ENCODE data around the gene VCPKMT.
A peak's percentile ranks its signal among the peaks of the same experiment; 100 is the strongest.
"Not testable (repeated sequence)": the region's sequence is repeated elsewhere in the genome, so short reads cannot be mapped to it uniquely, and the experiment has no call there.

The VCPKMT gene

DNA sequence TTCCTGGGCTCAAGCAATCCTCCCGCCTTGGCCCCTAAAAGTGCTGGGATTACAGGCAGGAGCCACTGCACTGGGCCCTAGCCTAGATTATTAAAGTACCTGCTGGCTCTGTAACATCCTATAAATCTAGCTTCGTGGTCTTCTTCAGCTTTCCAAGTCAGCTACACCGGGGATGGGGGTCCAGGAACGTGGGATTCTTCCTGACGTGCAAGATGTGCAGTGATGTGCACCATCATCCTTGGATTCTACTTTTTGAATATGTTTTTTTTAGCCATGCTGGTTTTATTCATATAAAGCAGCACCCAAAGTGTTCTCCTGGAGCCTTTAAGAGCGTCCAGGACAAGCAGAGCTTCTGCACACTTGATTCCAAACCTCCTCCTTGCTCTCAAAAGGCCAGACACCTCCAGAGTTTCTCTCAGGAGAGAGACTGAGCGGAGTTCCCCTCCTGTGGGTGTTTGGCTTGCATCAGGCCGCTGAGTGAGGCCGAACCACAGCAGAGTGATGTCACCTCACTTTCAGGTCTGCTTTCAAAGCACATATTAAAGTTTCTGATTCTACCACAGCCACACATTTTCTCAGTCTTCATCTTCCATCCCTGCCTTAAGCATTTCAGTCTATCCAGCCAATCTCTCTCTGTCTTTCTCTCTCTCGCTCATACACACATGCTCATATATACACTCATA lies 33.4 kb downstream of the VCPKMT start:
- Histone ChIP-seq H3K4me3 (ENCODE audit: low read depth in 1 of 2, low read length in 2 of 2) (no peak overlapping the region), H3K4me1 (ENCODE audit: control insufficient read depth in 1 of 2, insufficient read depth in 2 of 2, low read length in 2 of 2) (no peaks in the 10 kb centered on the region), H3K27me3 (ENCODE audit: low read depth, low read length) (no peaks in the 10 kb centered on the region), H3K36me3 (ENCODE audit: control insufficient read depth in 1 of 2, insufficient read depth in 2 of 2, low read length in 2 of 2) (no peaks in the 10 kb centered on the region), H3K9me3 (ENCODE audit: control insufficient read depth in 1 of 2, low read length in 2 of 2) (no peaks in the 10 kb centered on the region), H3K27ac (ENCODE audit: low read length) (peak overlapping the region; percentile 12)

DNA sequence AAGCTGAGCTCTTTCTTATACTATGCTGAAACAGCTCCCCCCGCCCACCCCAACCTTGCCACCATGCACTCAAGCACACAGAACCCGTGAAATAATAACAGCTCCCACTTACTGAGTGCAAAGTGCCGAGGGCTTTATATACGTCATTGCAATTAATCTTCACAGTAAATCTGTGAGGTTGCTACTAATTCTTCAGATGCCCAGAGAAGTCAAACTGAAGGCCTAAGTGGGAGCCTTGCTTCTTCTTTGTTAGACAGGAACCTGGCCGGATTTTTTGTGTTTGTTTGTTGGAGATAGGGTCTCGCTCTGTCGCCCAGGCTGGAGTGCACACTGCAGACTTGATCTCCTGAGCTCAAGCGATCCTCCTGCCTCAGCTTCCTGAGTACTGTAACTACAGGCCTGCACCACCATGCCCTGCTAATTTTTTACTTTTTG lies 34.0 kb downstream of the VCPKMT start:
- no peak overlapping the region for H3K27ac ChIP-seq (ENCODE audit: low read length)
- no peaks in the 10 kb centered on the region for H3K36me3 ChIP-seq (ENCODE audit: control insufficient read depth in 1 of 2, insufficient read depth in 2 of 2, low read length in 2 of 2)
- no peaks in the 10 kb centered on the region for H3K27me3 ChIP-seq (ENCODE audit: low read depth, low read length)
- H3K9me3 ChIP-seq (ENCODE audit: control insufficient read depth in 1 of 2, low read length in 2 of 2), result no peaks in the 10 kb centered on the region
- H3K4me3 ChIP-seq (ENCODE audit: low read depth in 1 of 2, low read length in 2 of 2), result no peak overlapping the region
- no peaks in the 10 kb centered on the region for H3K4me1 ChIP-seq (ENCODE audit: control insufficient read depth in 1 of 2, insufficient read depth in 2 of 2, low read length in 2 of 2)

DNA sequence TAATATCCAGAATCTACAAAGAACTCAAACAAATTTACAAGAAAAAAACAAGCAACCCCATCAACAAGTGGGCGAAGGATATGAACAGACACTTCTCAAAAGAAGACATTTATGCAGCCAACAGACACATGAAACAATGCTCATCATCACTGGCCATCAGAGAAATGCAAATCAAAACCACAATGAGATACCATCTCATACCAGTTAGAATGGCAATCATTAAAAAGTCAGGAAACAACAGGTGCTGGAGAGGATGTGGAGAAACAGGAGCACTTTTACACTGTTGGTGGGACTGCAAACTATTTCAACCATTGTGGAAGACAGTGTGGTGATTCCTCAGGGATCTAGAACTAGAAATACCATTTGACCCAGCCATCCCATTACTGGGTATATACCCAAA lies 37.3 kb downstream of the VCPKMT start:
- not testable (repeated sequence) for H3K27ac ChIP-seq (ENCODE audit: low read length); H3K4me1 ChIP-seq (ENCODE audit: control insufficient read depth in 1 of 2, insufficient read depth in 2 of 2, low read length in 2 of 2)

DNA sequence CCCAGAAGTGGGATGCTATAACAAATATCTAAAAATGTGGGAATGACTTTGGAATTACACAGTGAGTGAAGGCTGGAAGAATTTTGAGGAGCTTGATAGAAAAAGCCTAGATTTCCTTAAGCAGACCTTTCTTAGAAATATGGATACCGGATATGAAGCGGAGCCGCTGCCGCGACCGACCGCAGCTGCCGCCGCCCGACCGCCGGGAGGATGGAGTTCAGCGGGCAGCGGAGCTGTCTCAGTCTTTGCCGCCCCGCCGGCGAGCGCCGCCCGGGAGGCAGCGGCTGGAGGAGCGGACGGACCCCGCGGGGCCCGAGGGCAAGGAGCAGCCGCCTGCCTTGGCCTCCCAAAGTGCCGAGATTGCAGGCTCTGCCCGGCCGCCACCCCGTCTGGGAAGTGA lies 42.7 kb downstream of the VCPKMT start:
- not testable (repeated sequence) for H3K36me3 ChIP-seq (ENCODE audit: control insufficient read depth in 1 of 2, insufficient read depth in 2 of 2, low read length in 2 of 2); H3K9me3 ChIP-seq (ENCODE audit: control insufficient read depth in 1 of 2, low read length in 2 of 2); H3K4me3 ChIP-seq (ENCODE audit: low read depth in 1 of 2, low read length in 2 of 2); H3K27ac ChIP-seq (ENCODE audit: low read length); H3K4me1 ChIP-seq (ENCODE audit: control insufficient read depth in 1 of 2, insufficient read depth in 2 of 2, low read length in 2 of 2); H3K27me3 ChIP-seq (ENCODE audit: low read depth, low read length)

More for the DNA sequence above, 37.3 kb downstream of the VCPKMT start:
- H3K27me3 ChIP-seq (ENCODE audit: low read depth, low read length); H3K9me3 ChIP-seq (ENCODE audit: control insufficient read depth in 1 of 2, low read length in 2 of 2); H3K36me3 ChIP-seq (ENCODE audit: control insufficient read depth in 1 of 2, insufficient read depth in 2 of 2, low read length in 2 of 2); H3K4me3 ChIP-seq (ENCODE audit: low read depth in 1 of 2, low read length in 2 of 2): not testable (repeated sequence)

DNA sequence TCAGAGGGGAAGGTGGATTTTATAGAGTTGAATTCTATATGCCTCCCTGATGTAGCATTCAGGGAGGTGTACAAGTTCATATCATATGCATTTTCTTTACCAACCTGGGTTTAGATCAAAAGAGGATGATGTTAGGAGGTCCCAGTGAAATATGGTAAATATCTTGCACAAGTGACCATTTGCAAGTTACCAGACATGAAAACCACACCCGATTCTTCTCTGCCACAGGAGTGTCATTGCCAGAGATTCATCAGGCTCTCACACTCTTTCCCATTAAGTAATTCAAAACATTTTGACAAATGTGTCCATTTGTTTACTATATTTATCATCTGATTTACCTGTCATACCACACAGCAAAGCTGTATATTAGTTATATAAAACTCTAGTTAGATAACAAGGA lies 44.0 kb downstream of the VCPKMT start:
- Histone ChIP-seq H3K27me3 (ENCODE audit: low read depth, low read length) (no peaks in the 10 kb centered on the region), H3K36me3 (ENCODE audit: control insufficient read depth in 1 of 2, insufficient read depth in 2 of 2, low read length in 2 of 2) (no peaks in the 10 kb centered on the region), H3K4me3 (ENCODE audit: low read depth in 1 of 2, low read length in 2 of 2) (no peak overlapping the region), H3K27ac (ENCODE audit: low read length) (no peak overlapping the region), H3K9me3 (ENCODE audit: control insufficient read depth in 1 of 2, low read length in 2 of 2) (no peaks in the 10 kb centered on the region), H3K4me1 (ENCODE audit: control insufficient read depth in 1 of 2, insufficient read depth in 2 of 2, low read length in 2 of 2) (no peaks in the 10 kb centered on the region)

DNA sequence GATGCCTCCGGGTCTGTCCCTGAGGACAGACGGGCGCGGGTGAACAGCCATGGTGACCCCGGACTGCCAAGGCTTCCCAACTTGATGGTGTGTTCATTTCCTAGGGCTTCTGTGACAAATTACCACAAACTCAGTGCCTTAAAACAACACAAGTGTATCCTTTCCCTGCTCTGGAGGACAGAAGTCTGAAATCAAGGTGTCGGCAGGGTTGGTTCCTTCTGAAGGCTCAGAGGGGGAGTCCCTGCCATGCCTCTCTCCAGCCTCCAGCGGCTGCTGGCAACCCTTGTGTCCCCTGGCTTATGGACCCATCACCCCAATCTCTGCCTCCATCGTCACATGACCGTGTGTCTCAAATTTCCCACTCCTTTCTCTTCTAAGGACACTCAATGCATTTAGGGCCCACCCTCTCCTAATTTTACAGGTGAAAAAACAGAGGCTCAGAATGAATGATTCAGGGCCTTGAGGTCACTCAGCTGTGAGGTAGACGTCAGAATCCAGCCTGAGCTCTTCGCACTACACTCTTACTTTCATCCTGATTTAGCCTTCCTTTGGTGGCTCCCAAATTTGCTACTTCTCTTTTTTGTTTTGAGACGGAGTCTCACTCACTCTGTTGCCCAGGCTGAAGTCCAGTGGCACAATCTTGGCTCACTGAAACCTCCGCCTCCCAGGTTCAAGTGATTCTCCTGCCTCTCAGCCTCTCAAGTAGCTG lies 45.4 kb downstream of the VCPKMT start:
- H3K27ac ChIP-seq (ENCODE audit: low read length), result no peak overlapping the region
- no peaks in the 10 kb centered on the region for H3K9me3 ChIP-seq (ENCODE audit: control insufficient read depth in 1 of 2, low read length in 2 of 2)
- H3K4me3 ChIP-seq (ENCODE audit: low read depth in 1 of 2, low read length in 2 of 2), result no peak overlapping the region
- no peaks in the 10 kb centered on the region for H3K4me1 ChIP-seq (ENCODE audit: control insufficient read depth in 1 of 2, insufficient read depth in 2 of 2, low read length in 2 of 2)
- no peaks in the 10 kb centered on the region for H3K27me3 ChIP-seq (ENCODE audit: low read depth, low read length)
- H3K36me3 ChIP-seq (ENCODE audit: control insufficient read depth in 1 of 2, insufficient read depth in 2 of 2, low read length in 2 of 2), result no peaks in the 10 kb centered on the region

DNA sequence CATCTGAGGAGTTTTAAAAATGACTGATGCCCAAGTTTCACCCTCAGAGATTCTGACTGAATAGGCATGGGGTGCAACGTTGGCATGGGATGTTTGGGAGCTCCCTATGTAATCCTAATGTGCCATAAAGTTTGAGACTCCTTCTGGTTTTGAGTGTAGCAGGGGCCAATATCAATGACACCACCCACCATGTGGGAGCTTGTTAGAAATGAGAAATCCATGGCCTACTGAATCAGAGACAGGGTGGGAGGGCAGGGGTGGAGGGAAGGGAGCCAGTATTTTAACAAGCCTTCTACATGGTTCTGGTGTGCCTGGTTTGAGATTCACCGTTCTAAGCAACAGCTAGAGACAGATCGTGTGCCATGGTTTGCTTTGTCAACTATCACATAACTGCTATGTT lies 46.1 kb downstream of the VCPKMT start:
- no peaks in the 10 kb centered on the region for H3K4me1 ChIP-seq (ENCODE audit: control insufficient read depth in 1 of 2, insufficient read depth in 2 of 2, low read length in 2 of 2)
- no peaks in the 10 kb centered on the region for H3K27me3 ChIP-seq (ENCODE audit: low read depth, low read length)
- no peaks in the 10 kb centered on the region for H3K36me3 ChIP-seq (ENCODE audit: control insufficient read depth in 1 of 2, insufficient read depth in 2 of 2, low read length in 2 of 2)
- no peaks in the 10 kb centered on the region for H3K9me3 ChIP-seq (ENCODE audit: control insufficient read depth in 1 of 2, low read length in 2 of 2)
- no peak overlapping the region for H3K4me3 ChIP-seq (ENCODE audit: low read depth in 1 of 2, low read length in 2 of 2)
- H3K27ac ChIP-seq (ENCODE audit: low read length), result no peak overlapping the region

DNA sequence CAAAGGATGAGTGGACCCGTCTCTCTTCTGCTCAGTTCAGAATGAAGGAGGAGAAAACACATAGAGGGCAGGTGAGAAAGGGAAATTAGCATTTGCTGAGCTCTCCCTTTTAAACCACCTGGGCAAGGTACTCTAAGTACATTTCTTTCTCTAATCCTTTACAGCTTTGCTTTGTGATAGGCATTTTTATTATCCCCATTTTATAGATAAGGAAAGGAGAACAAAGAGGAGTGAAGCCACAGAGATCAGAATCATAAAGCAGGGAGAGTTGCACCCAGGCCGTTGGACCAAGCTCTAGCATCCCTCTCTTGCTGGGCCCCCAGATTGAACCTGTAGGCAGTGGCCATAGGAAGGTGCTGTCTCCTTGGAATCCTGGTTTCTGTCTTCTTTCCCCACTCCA lies 47.0 kb downstream of the VCPKMT start:
- Histone ChIP-seq H3K4me1 (ENCODE audit: control insufficient read depth in 1 of 2, insufficient read depth in 2 of 2, low read length in 2 of 2) (no peaks in the 10 kb centered on the region), H3K9me3 (ENCODE audit: control insufficient read depth in 1 of 2, low read length in 2 of 2) (no peaks in the 10 kb centered on the region), H3K36me3 (ENCODE audit: control insufficient read depth in 1 of 2, insufficient read depth in 2 of 2, low read length in 2 of 2) (no peaks in the 10 kb centered on the region), H3K27me3 (ENCODE audit: low read depth, low read length) (no peaks in the 10 kb centered on the region), H3K4me3 (ENCODE audit: low read depth in 1 of 2, low read length in 2 of 2) (no peak overlapping the region), H3K27ac (ENCODE audit: low read length) (no peak overlapping the region)

DNA sequence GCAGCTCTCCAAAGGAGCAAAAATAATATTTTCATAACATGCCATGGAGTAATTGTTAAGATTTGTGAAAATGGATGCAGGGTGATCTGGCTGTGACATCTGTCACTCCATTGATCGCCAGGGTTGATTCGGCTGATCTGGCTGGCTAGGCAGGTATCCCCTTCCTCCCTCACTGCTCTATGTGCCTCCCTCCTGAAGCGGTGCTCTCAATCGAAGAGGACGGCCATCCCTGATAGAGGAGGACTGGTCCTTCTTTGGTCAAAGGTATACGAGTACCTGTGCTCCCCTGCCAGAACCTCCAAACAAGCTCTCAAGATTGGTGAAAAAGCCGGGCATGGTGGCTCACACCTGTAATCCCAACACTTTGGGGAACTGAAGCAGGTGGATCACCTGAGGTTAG lies 47.9 kb downstream of the VCPKMT start:
- H3K27me3 ChIP-seq (ENCODE audit: low read depth, low read length), result no peaks in the 10 kb centered on the region
- no peaks in the 10 kb centered on the region for H3K36me3 ChIP-seq (ENCODE audit: control insufficient read depth in 1 of 2, insufficient read depth in 2 of 2, low read length in 2 of 2)
- H3K4me1 ChIP-seq (ENCODE audit: control insufficient read depth in 1 of 2, insufficient read depth in 2 of 2, low read length in 2 of 2), result no peaks in the 10 kb centered on the region
- H3K27ac ChIP-seq (ENCODE audit: low read length), result no peak overlapping the region
- no peak overlapping the region for H3K4me3 ChIP-seq (ENCODE audit: low read depth in 1 of 2, low read length in 2 of 2)
- H3K9me3 ChIP-seq (ENCODE audit: control insufficient read depth in 1 of 2, low read length in 2 of 2), result no peaks in the 10 kb centered on the region

DNA sequence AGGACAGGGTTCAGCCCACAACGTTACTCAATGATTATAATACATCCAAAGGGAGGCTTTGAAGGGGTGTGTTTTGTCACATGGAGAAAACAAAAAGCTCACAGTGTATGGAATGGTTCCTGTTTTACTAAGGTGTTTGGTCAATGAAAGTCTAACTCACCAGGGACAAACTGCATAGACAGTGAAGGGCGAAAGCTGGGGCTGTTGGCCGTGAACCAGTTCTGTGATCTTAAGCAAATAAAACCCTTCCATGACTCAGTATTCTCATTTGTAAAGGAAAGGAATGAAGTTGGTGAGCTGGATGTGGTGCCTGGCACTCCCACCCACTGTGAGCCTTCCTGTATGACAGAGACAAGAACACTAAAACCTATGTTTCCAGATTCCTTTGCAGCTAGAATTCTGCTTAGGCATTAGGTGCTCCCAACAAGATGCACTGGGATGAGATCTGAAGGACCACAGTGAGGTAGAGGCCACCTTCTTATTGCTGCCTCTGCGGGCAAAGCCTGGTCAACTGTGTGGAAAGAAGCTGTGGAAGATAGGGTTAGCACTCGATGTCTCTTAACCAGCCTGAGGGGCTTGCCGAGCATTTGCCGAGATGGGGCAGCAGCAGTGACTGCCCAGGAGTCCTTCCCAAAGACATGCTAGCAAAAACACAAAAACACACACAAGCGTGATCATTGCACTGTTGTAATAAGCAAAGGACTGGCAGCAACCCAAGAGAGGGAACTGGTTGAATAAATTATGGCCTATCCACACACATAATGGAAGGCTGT lies 48.5 kb downstream of the VCPKMT start:
- Histone ChIP-seq H3K4me3 (ENCODE audit: low read depth in 1 of 2, low read length in 2 of 2) (no peak overlapping the region), H3K27ac (ENCODE audit: low read length) (no peak overlapping the region), H3K27me3 (ENCODE audit: low read depth, low read length) (no peaks in the 10 kb centered on the region), H3K9me3 (ENCODE audit: control insufficient read depth in 1 of 2, low read length in 2 of 2) (no peaks in the 10 kb centered on the region), H3K36me3 (ENCODE audit: control insufficient read depth in 1 of 2, insufficient read depth in 2 of 2, low read length in 2 of 2) (no peaks in the 10 kb centered on the region), H3K4me1 (ENCODE audit: control insufficient read depth in 1 of 2, insufficient read depth in 2 of 2, low read length in 2 of 2) (no peaks in the 10 kb centered on the region)

DNA sequence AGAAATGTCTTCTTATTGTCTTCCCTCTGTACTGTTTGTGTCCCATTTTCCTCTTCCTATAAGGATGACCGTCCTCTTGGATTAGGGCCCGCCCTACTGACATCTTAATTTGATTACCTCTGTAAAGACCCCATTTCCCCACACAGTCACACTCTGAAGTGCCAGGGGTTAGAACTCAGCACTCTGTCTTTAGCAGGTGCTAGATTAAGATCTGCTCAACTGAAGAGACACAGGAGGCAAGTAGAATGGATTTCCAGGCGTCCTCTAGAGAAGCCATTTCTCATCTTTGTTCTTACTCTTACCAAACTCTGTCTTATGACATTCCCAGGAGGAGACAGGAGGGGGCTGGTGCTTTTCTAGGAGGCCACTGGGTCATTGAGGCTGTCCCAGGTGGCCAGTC lies 50.8 kb downstream of the VCPKMT start:
- Histone ChIP-seq H3K36me3 (ENCODE audit: control insufficient read depth in 1 of 2, insufficient read depth in 2 of 2, low read length in 2 of 2) (no peaks in the 10 kb centered on the region), H3K9me3 (ENCODE audit: control insufficient read depth in 1 of 2, low read length in 2 of 2) (no peaks in the 10 kb centered on the region), H3K27me3 (ENCODE audit: low read depth, low read length) (no peaks in the 10 kb centered on the region), H3K4me3 (ENCODE audit: low read depth in 1 of 2, low read length in 2 of 2) (no peak overlapping the region), H3K27ac (ENCODE audit: low read length) (no peak overlapping the region), H3K4me1 (ENCODE audit: control insufficient read depth in 1 of 2, insufficient read depth in 2 of 2, low read length in 2 of 2) (peaks cover 9 to 16% of the 10 kb centered on the region in 2 donors)
